Esophagus muscularis mucosa (tissue), 3 donors: ENCODE data around the gene NCK1.

ENCODE experiments used
- POLR2A ChIP-seq: fragments of 450-650 bp; IDR thresholded peaks from one replicate; pipeline ENCODE4 v1.6.1; 2017; ENCODE audit warnings: antibody characterized with exemption, moderate library complexity, mild to moderate bottlenecking, low read depth
- POLR2AphosphoS5 ChIP-seq, 2 donors: sonication (generic); formaldehyde crosslinking; IDR thresholded peaks; one replicate each; pipeline ENCODE4 v1.6.1; 2017; ENCODE audit warnings: antibody characterized with exemption in 2 of 2
- TF ChIP-seq, protein P1 (sequence below), 3 experiments: fragments of 200-600 bp in 2 of 3; fragments of 450-650 bp in 1 of 3; sonication (generic) in 2 of 3; IDR thresholded peaks; one replicate each; pipeline ENCODE4 v1.5.1; 2017 to 2019; ENCODE audit warnings: antibody characterized with exemption in 3 of 3, mild to moderate bottlenecking in 2 of 3, moderate library complexity in 1 of 3

DNA sequence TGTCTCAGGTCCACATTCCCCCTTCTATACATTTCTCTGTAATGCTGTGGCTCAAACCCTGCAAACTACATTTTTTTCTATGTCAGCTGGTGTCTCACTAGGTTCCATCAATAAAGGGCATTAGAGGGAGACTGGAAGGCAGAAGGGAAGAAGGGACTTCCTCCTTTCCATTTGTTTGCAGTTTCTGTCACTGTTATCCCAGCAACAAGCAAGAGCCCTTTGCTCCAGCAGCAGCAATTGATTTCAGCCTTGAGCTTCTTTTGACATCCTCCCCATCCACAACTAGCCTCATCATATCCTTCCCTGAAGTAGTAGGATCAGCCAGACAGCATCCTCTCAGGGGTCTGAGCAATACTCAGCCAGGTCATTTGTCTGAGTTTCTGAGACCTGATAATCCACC is 5.3 kb upstream of the NCK1 start:
- TF ChIP-seq, protein P1, sequence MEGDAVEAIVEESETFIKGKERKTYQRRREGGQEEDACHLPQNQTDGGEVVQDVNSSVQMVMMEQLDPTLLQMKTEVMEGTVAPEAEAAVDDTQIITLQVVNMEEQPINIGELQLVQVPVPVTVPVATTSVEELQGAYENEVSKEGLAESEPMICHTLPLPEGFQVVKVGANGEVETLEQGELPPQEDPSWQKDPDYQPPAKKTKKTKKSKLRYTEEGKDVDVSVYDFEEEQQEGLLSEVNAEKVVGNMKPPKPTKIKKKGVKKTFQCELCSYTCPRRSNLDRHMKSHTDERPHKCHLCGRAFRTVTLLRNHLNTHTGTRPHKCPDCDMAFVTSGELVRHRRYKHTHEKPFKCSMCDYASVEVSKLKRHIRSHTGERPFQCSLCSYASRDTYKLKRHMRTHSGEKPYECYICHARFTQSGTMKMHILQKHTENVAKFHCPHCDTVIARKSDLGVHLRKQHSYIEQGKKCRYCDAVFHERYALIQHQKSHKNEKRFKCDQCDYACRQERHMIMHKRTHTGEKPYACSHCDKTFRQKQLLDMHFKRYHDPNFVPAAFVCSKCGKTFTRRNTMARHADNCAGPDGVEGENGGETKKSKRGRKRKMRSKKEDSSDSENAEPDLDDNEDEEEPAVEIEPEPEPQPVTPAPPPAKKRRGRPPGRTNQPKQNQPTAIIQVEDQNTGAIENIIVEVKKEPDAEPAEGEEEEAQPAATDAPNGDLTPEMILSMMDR (IDR thresholded peaks at IDR 0.05), result no peak
- TF ChIP-seq POLR2AphosphoS5 (IDR thresholded peaks at IDR 0.05), result no peak
- no peak for TF ChIP-seq POLR2A
